Activated naive CD4-positive, alpha-beta T cell treated with anti-CD3 and anti-CD28 coated beads, Interleukin-2, amount 50 U/mL, for 24 hours (primary cell): ENCODE measurements around the gene LSM3.

ENCODE experiments used
- H3K27ac Mint-ChIP-seq: one replicate; pipeline ENCODE4 v1.8.0; 2021; ENCODE audit warnings: mild to moderate bottlenecking, mixed read lengths
- H3K27me3 Mint-ChIP-seq: one replicate; pipeline ENCODE4 v1.8.0; 2021; ENCODE audit warnings: mixed read lengths
- H3K36me3 Mint-ChIP-seq: one replicate; pipeline ENCODE4 v1.8.0; 2021; ENCODE audit warnings: mixed read lengths
- H3K4me1 Mint-ChIP-seq: one replicate; pipeline ENCODE4 v1.8.0; 2021; ENCODE audit warnings: mixed read lengths
- H3K4me3 Mint-ChIP-seq: one replicate; pipeline ENCODE4 v1.8.0; 2021; ENCODE audit warnings: mild to moderate bottlenecking, mixed read lengths
- H3K9me3 Mint-ChIP-seq: one replicate; pipeline ENCODE4 v1.8.0; 2021; ENCODE audit warnings: mixed read lengths

The LSM3 gene

DNA sequence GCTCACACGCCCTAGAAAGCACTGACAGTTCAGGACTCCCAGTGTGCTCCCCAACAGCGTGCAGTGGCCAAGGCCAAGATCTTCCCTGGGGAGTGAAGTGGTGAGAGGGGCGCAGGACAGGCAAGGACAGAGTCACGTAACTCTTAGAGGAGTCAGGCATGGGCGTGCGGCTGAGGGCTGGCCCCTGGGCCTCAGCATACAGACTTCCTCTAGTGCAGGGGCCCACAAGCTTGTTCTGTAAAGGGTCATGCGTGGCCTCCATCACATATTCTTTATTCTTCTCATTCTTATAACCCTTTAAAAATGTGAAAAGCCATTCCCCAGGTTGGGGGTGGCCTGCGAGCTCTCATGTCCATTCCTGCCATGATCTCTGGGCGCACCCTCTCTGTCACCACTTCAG is 28.5 kb upstream of the LSM3 start:
- H3K9me3 Mint-ChIP-seq: no peaks in the 10 kb centered on the region
- H3K4me1 Mint-ChIP-seq: peaks cover 20% of the 10 kb centered on the region
- H3K27me3 Mint-ChIP-seq: no peaks in the 10 kb centered on the region
- peaks cover 8% of the 10 kb centered on the region for H3K36me3 Mint-ChIP-seq
- H3K4me3 Mint-ChIP-seq: no peak overlapping the region
- peak overlapping the region; percentile 14 for H3K27ac Mint-ChIP-seq

DNA sequence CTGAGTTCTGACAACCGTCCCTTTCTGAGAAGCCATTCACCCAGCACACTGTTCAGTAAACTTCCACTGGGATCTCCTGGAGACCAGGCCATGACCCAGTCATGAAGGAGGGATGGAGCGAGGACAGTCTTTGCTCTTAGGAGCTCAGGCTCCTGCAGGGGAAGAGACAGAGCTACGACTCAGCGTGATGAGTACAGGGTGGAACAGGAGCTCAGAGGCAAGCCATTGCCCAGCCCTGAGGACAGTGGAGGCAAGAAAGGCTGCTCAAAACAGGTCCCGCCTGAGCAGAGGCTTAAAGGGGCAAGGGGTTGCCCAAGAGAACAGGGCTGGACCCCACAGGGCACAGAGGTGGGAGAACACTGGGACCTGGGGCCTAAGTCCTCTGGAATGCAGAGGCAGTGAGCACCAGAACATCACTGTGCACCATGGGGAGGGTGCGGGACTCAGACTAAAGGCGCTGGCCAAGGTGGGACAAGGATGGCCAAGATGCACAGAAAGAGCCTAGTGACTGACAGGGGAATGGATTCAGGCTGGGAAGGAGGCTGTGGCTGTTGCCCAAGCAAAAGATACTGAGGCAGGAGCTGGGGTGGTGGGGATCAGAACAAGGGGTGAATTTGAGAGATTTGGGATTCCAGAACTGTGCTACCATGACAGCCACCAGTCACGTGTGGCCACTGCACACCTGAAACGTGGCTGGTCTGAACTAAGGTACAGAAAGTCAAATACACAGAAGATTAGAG is 28.0 kb upstream of the LSM3 start:
- no peaks in the 10 kb centered on the region for H3K9me3 Mint-ChIP-seq
- no peak overlapping the region for H3K27ac Mint-ChIP-seq
- no peaks in the 10 kb centered on the region for H3K27me3 Mint-ChIP-seq
- H3K4me3 Mint-ChIP-seq: no peak overlapping the region
- H3K4me1 Mint-ChIP-seq: peaks cover 19% of the 10 kb centered on the region
- peaks cover 8% of the 10 kb centered on the region for H3K36me3 Mint-ChIP-seq

GRCh38 chr3:14151471-14152083 is 27.0 kb upstream of the LSM3 start:
- H3K27ac Mint-ChIP-seq: no peak overlapping the region
- H3K36me3 Mint-ChIP-seq: peaks cover 11% of the 10 kb centered on the region
- no peaks in the 10 kb centered on the region for H3K27me3 Mint-ChIP-seq
- H3K4me3 Mint-ChIP-seq: no peak overlapping the region
- no peaks in the 10 kb centered on the region for H3K9me3 Mint-ChIP-seq
- H3K4me1 Mint-ChIP-seq: peaks cover 15% of the 10 kb centered on the region

GRCh38 chr3:14152233-14152962 is 26.2 kb upstream of the LSM3 start:
- Mint-ChIP-seq H3K4me3 (no peak overlapping the region), H3K36me3 (peaks cover 8% of the 10 kb centered on the region), H3K27me3 (no peaks in the 10 kb centered on the region), H3K27ac (no peak overlapping the region), H3K9me3 (no peaks in the 10 kb centered on the region), H3K4me1 (peaks cover 21% of the 10 kb centered on the region)

DNA sequence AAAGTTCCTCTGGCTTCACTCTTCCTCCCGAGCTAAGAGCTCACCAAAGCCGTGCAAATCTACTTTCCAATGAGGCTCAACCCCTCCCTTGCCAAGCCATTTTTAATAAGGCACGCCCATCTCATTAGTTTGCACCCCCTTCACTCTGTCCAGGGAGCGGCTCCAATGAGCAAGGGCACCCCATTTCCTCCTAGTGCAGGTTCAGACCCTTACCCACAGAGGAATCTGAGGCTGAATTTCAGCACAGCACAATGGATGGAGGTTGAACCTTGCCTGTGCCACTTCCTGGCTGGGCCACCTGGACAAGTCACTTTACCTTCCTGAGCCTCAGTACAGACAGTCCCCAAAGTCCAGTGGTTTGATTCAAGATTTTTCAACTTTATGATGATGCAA is 25.7 kb upstream of the LSM3 start:
- Mint-ChIP-seq H3K4me3 (no peak overlapping the region), H3K9me3 (no peaks in the 10 kb centered on the region), H3K36me3 (peaks cover 7% of the 10 kb centered on the region), H3K27me3 (no peaks in the 10 kb centered on the region), H3K27ac (no peak overlapping the region), H3K4me1 (peaks cover 21% of the 10 kb centered on the region)

DNA sequence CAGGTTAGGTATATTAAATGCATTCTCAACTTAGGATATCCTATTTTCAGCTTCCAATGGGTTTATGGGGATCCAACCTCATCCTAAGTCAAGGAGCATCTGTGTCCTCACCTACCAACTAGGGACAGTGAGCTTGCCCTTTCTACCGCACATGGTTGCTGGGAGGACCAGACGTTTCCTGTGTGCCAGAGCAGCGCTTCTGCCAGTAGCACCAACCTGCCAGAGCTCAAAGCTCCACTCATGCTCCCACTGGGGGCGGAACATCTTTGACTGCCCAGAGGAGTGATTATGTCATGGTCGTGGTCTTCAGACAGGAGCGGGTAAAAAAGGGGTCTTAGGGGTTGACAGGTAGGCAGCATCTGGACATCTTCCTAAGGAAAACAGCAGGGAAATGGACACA is 25.0 kb upstream of the LSM3 start:
- Mint-ChIP-seq H3K9me3 (no peaks in the 10 kb centered on the region), H3K27ac (peak overlapping the region; percentile 36), H3K4me3 (no peak overlapping the region), H3K36me3 (peaks cover 8% of the 10 kb centered on the region), H3K4me1 (peaks cover 21% of the 10 kb centered on the region), H3K27me3 (no peaks in the 10 kb centered on the region)

GRCh38 chr3:14154276-14154675 is 24.3 kb upstream of the LSM3 start:
- peaks cover 11% of the 10 kb centered on the region for H3K36me3 Mint-ChIP-seq
- no peaks in the 10 kb centered on the region for H3K27me3 Mint-ChIP-seq
- H3K4me1 Mint-ChIP-seq: peaks cover 21% of the 10 kb centered on the region
- peak overlapping the region; percentile 48 for H3K27ac Mint-ChIP-seq
- no peak overlapping the region for H3K4me3 Mint-ChIP-seq
- H3K9me3 Mint-ChIP-seq: no peaks in the 10 kb centered on the region

DNA sequence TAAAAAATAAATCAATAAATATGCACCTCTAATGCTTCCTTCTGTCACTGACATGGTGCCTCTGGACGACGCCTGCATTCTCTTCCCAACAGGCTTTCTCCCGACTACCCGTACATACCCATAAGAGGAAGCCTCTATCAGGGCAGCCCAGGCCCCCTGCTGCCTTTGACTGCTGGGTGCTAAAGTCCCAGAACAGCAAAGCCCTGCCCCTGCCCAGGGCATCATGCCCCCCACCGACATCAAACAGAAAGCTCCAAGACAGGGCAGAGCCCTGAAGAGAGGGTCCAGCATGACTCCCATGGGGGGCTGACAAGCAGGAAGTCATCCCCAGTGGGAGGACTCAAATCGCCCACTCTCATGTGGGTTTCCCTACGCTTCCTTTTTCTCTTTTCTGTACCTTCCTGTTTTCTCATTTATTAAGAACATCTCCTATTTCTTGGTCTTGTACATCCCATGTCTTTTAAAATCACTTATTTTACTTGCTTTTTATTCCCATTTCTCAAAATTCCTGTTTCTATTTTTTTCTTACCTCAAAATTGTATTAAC is 23.6 kb upstream of the LSM3 start:
- Mint-ChIP-seq H3K27ac (peak overlapping the region; percentile 74), H3K9me3 (no peaks in the 10 kb centered on the region), H3K27me3 (no peaks in the 10 kb centered on the region), H3K36me3 (peaks cover 11% of the 10 kb centered on the region), H3K4me3 (no peak overlapping the region), H3K4me1 (peaks cover 21% of the 10 kb centered on the region)

DNA sequence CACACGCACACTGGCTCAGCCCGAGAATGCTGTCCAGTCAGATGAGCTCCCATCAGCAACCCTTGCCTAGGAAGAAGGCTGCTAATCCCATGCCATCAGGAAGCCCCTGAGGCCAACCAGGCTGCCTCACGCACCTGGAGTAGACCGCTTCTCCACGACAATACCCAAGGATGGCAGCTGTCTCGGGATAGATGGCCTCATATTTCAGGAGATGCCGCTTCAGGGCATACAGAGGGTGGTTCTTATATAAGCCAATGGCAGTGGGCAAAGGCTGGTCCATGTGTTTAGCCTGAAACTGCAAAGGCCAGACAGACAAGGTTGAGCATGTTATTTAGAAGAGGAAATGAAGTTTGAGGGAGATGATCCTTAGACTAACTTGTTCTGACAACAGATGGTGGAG is 22.4 kb upstream of the LSM3 start:
- no peaks in the 10 kb centered on the region for H3K27me3 Mint-ChIP-seq
- peaks cover 3% of the 10 kb centered on the region for H3K9me3 Mint-ChIP-seq
- H3K36me3 Mint-ChIP-seq: peaks cover 20% of the 10 kb centered on the region
- no peak overlapping the region for H3K4me3 Mint-ChIP-seq
- H3K27ac Mint-ChIP-seq: no peak overlapping the region
- peaks cover 21% of the 10 kb centered on the region for H3K4me1 Mint-ChIP-seq

- H3K27me3 Mint-ChIP-seq: no peaks in the 10 kb centered on the region
- peaks cover 11% of the 10 kb centered on the region for H3K9me3 Mint-ChIP-seq
- H3K36me3 Mint-ChIP-seq: peaks cover 28% of the 10 kb centered on the region
- H3K27ac Mint-ChIP-seq: no peak overlapping the region
- peaks cover 21% of the 10 kb centered on the region for H3K4me1 Mint-ChIP-seq
- no peak overlapping the region for H3K4me3 Mint-ChIP-seq
Measured at GRCh38 chr3:14156843-14157561, 21.6 kb upstream of the LSM3 start.

DNA sequence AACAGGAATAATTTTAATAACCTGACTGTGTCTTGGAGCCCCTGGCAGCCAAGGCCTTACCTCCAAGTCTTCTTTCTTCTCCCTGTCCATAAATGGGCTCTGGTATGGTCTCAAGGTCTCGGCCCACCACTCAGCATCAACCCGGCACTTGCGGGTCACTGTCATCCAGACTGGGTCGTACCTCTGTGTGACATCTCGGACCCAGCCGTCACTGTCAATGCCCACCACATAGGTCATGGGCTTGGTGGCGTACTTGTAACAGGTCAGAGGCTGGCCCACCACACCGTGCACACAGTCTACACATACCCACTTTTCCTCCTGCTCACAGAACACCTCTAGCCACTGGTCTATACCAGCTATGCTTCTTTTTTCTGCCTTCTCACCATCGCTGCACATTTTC is 20.7 kb upstream of the LSM3 start:
- Mint-ChIP-seq H3K9me3 (peaks cover 11% of the 10 kb centered on the region), H3K27ac (no peak overlapping the region), H3K4me3 (no peak overlapping the region), H3K36me3 (peaks cover 38% of the 10 kb centered on the region), H3K4me1 (peaks cover 21% of the 10 kb centered on the region), H3K27me3 (no peaks in the 10 kb centered on the region)

DNA sequence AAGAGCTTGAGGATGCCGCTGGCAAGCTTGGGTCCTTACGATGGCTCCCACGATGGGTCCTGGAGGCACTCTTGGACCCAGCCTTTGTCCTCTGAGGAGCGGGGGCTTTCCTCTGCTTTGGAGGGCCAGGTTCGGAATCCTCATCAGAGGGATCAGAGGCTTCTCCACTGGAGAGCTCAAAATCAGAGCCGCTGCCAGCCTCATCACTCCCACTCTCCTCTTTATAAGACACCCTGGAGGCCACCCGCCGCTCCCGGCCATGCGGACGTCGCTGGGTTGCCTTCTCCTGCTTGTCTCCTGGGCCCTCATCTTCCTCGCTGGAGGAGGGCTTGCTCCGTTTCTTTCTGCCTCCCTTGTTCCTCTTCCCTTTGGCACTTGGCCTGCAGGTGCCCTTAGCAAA is 20.2 kb upstream of the LSM3 start:
- H3K4me1 Mint-ChIP-seq: peaks cover 21% of the 10 kb centered on the region
- H3K36me3 Mint-ChIP-seq: peaks cover 41% of the 10 kb centered on the region
- H3K4me3 Mint-ChIP-seq: no peak overlapping the region
- no peak overlapping the region for H3K27ac Mint-ChIP-seq
- H3K9me3 Mint-ChIP-seq: peaks cover 11% of the 10 kb centered on the region
- no peaks in the 10 kb centered on the region for H3K27me3 Mint-ChIP-seq

GRCh38 chr3:14159426-14159825 is 19.2 kb upstream of the LSM3 start:
- H3K36me3 Mint-ChIP-seq: peaks cover 47% of the 10 kb centered on the region
- H3K4me3 Mint-ChIP-seq: no peak overlapping the region
- H3K27ac Mint-ChIP-seq: no peak overlapping the region
- no peaks in the 10 kb centered on the region for H3K27me3 Mint-ChIP-seq
- H3K4me1 Mint-ChIP-seq: peaks cover 18% of the 10 kb centered on the region
- H3K9me3 Mint-ChIP-seq: peaks cover 11% of the 10 kb centered on the region

DNA sequence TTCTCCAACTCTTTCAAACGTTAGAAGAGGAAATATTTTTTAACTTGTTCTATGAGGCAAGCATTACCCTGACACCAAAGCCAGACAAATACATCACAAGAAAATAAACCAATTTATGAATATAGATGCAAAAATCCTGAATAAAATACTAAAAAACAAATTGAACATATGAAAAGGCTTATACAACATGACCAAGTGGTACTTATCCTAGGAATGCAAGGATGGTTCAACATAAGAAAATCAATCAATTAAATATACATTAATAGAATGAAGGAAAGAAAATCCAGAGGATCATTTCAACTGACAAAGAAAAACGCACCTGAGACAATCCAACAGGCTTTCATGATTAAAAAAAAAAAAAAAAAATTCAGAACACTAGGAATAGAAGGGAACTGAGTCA is 17.3 kb upstream of the LSM3 start:
- Mint-ChIP-seq H3K4me1 (peaks cover 7% of the 10 kb centered on the region), H3K36me3 (peaks cover 56% of the 10 kb centered on the region), H3K4me3 (no peak overlapping the region), H3K27me3 (no peaks in the 10 kb centered on the region), H3K27ac (no peak overlapping the region), H3K9me3 (peaks cover 11% of the 10 kb centered on the region)

GRCh38 chr3:14162178-14162577 is 16.4 kb upstream of the LSM3 start:
- peaks cover 54% of the 10 kb centered on the region for H3K36me3 Mint-ChIP-seq
- no peaks in the 10 kb centered on the region for H3K27me3 Mint-ChIP-seq
- no peak overlapping the region for H3K4me3 Mint-ChIP-seq
- peaks cover 11% of the 10 kb centered on the region for H3K9me3 Mint-ChIP-seq
- no peak overlapping the region for H3K27ac Mint-ChIP-seq
- H3K4me1 Mint-ChIP-seq: peaks cover 4% of the 10 kb centered on the region
